MV-4-11 (cell line): ENCODE measurements around the gene ELMOD3.
"Not testable (repeated sequence)": the region's sequence is repeated elsewhere in the genome, so short reads cannot be mapped to it uniquely, and the experiment has no call there.

Experiments
- DNase-seq: peaks from one replicate; lab custom pipeline; 2025; lab: John Stamatoyannopoulos, UW

Gene ELMOD3

DNA sequence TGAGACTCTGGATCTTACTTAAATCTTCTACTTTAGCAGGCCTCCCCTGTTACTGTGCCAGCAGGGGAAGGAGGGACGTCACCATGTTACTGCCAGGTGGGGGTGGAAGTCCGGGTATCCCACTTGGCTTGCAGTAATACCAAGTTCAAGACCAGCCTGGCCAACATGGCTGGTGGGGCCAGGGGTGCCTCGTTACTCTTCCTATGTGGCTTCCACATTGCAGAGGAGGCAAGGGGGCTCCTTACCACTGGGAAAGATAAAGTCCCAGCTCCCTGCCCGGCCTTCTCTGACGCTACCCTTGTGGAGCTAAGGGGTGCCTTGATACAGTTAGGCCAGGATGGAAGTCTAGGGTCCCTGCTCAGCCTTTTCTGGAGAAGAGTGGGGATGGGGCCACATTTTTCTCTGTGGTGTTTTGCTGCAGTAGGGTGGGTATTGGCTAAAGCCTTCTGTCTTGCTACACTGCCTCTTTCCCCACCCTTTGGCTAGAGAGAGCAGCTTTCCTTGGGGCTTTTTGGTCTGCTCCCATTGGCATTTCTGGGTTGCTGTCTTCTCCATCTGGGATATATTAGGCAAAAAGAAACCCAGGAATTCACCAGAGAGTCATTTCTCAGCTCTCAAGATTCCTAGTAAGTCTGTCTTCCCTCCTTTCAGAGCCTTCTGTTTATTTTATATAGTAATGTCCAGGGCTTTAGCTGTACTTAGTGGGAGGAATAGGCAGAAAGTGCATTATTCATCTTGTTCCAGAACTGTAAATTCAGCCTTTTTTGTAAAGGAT, 21.9 kb downstream of the ELMOD3 start:
- no peak for DNase-seq

GRCh38 chr2:85377083-85377482, 22.5 kb downstream of the ELMOD3 start:
- DNase-seq = no peak

DNA sequence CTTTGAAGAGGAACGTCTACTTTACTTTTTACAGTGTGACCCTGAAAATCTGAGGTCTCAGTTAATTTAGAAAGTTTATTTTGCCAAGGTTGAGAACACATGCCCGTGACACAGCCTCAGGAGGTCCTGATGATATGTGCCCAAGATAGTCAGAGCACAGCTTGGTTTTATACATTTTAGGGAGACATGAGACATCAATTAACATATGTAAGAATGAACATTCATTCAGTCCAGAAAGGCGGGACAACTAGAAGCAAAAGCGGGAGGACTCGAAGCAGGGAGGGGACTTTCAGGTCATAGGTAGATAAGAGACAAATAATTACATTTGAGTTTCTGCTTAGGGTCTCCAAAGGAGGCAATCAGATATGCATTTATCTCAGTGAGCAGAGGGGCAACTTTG, 23.7 kb downstream of the ELMOD3 start:
- DNase-seq = no peak

DNA sequence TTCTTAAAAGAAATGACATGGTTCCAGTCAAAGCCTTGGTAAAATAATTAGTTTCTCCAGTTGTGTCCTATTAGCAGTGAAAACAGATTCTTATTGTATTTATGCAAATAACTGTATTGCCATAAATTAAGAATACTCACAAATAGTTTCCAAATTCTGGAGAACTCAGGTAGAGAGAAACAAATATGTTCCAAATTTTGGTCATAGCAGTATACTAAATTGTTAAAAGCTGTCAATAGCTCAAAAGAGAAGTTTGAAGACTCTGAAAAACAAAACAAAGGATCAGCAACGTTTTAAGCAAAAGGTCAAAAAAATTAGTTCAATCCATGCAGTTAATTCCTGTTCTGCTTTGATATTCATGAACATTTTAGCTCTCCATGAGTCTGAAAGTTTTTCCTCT, 25.5 kb downstream of the ELMOD3 start:
- no peak for DNase-seq

GRCh38 chr2:85383151-85383550, 28.6 kb downstream of the ELMOD3 start:
- not testable (repeated sequence) for DNase-seq

- DNase-seq = no peak
Measured at GRCh38 chr2:85383850-85384249, 29.3 kb downstream of the ELMOD3 start.

- no peak for DNase-seq
Measured at GRCh38 chr2:85385746-85386145, 31.2 kb downstream of the ELMOD3 start.

GRCh38 chr2:85387754-85388153, 33.2 kb downstream of the ELMOD3 start:
- DNase-seq = no peak

DNA sequence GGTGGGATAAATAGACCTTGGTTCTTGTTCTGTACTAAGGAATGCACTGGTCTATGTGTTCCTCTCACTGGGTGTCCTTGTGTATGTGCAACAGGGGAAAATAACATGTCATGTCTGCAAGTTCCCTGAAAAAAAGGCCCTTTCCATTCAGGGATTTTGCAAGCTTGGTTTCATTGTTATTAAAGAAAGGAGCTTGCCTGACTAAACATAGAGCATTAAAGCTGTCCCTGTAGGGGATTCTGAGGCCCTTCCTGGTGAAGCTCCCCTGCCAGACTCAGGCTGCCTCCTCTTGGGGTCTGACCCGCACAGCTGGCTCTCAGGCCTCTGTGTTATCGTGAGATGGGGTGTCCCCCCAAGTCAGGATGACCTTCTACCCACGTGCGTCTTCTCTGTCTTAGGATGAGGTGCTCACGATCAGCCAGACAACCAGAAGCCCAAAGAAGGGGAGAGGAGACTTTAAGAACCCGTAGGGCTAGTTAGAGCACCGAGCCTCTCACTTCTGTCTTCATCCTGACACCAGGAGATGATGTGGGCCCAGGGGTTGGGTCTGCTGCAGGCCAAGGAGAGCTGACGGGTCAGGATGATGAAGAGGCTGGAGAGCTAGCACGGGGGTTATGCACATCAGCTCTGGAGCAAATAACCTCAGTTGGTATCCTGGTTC, 34.4 kb downstream of the ELMOD3 start:
- no peak for DNase-seq

DNA sequence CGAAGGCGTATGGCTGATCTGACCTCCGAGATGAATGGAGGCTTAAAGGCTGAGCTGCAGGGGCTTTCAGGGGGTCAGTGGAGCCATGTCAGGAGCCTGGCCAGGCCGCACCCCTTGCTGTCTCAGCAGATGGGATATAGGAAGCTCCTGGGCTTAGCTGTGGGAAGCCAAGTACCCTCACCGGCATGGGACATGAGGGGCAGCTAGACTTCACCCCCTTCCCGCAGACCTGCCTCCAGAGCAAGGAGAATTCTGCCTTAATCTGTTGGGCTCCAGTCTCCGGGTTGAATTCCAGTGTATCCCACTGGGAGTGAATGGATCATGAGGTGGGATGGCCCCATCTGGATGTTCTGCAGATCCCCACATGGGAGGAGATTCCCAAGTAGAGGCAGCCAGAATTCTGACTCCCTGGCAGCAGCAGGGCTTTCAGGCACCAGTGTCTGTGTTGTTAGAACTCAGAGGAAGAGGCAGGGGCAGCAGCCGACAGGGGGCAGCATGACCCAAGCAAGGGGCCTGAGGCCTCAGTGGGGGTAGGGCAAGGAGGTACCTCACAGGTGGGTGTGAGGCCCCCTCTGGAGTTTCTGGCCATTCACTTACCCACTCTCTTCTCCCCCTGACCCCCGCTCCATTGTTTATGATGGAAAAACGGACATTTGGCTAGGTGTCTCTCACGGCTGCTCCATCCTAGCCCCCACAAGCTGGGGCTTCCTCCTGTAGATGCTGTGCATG, 36.5 kb downstream of the ELMOD3 start:
- DNase-seq = peak; percentile 41

DNA sequence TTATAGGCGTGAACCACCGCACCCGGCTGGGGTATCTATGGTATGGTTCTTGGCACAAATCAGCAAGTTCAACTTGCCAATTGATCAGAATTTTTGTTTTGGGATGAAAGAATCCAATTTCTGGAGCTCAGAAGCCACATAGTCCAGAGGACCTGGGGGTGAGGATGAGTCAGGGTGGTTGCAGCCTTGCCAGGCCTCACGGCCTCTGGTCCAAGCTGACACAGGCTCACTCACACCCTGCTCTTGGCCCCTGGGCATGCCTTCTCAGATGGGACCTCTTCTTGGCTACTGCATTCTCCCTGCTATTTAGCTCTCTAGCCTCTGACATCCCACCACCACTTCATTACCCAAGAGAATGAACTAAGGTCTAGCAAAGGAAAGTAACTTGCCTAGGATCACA, 39.3 kb downstream of the ELMOD3 start:
- DNase-seq = no peak

DNA sequence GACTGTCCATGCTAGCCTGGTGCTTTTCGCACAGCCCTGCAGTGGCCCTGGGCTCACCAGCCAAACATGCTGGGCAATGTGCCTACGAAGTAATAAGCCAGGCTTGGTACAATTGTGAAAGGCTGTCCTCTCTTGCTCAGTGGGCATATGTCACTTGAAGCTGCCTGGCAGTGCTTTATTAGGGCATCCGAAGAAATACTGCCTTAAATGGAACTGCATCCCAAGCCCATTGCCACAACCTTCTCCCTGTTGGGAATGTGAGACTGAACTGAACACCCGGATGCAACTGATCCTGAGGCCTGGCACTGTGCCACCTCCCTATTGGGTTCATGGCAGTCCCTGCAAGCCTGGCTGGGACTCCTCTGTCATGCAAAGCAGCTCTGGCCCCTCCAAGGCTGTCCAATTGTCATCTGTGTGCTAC, 39.7 kb downstream of the ELMOD3 start:
- no peak for DNase-seq

- DNase-seq = no peak
Measured at GRCh38 chr2:85394976-85395375, 40.4 kb downstream of the ELMOD3 start.

DNA sequence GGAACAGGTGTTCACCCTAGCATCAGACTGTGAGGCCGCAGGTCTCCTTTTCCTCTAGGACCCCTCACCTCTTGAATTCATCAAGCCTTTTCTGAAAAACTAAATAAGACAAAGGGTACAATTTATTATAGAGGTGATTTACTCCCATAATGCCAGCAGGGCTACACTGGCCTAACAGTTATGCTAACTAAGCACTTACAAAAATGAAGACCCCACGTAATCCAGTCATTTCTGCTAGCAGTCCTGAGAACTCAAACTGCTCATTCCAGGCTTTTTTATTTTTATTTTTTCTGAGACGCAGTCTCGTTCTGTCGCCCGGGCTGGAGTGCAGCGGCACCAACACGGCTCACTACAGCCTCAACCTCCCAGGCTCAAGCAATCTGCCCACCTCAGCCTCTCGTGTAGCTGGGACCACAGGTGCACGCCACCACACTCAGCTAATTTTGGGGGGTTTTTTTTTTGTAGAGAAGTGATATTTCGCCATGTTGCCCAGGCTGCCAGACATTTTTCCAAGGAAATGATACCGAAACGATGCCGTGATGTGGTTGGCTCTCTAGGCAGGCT, 41.4 kb downstream of the ELMOD3 start:
- DNase-seq = no peak

- no peak for DNase-seq
Measured at GRCh38 chr2:85396531-85397470, 42.2 kb downstream of the ELMOD3 start.

- DNase-seq = no peak
Measured at GRCh38 chr2:85397925-85398331, 43.4 kb downstream of the ELMOD3 start.

DNA sequence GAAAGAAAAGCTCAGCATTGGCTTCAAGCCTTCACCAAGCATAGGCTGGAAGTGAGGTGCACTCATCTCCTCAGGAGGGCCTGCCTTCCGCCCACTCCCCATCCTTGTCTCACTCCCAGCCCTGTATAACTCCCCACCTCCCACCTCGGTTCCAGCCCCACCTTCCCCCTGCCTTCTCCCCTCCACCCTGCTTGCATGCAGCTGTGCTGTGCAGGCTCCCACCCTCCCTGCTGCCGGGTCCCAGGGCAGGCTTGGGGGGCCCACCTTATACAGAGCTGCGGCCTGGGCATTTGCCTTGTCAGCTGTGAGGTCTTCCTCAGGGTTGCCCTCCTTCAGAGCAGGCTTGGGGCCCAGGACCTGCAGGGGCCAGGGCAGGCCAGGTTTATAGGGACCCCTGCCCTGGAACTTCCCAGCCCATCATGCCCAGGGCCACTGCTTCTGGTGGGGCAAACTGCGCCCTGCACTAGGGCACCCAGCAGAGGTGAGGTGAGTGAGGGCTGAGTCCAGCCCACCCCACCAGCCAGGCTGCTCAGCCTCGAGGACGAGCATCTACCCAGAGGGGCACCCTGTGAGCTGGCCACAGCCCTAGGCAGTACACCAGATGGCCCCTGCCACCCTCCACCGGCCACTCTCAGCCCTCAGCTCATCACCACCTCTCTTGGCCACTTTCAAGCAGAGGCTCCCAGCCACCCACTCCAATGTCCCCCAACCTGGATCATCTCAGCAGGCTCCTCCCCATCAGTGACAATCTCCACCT, 44.0 kb downstream of the ELMOD3 start:
- no peak for DNase-seq

DNA sequence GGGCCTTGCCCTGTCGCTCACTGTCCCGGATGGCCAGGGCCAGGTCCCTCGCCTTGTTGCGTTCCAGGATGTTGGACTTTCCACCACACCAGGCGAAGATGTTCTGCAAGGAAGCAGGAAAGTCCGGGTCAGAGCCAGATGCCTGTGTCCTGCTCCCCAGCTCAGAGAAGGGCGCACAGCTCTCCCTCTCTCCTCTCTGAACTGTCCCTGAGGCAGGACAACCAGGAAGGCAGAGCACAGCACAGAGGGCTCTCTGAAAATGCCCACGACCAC, 44.5 kb downstream of the ELMOD3 start:
- DNase-seq = no peak

DNA sequence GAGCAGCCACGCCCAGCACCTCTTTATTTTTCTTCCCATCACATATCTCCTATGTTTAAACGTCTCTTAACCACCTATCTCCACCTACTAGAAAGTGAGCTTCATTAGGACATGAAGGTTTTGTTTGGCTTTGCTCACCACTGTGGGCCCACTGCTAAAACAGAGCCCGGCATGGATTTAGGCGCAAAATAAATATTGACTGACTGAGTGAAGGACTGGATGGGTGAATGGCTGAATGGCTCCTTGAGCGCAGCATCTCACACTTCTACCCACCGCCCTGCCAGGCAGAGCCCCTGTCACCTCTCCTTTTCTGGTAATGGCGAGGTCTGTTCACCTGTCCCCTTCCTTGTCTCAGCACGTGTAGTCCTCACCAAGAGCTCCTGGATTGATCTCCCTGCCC, 45.5 kb downstream of the ELMOD3 start:
- no peak for DNase-seq

DNA sequence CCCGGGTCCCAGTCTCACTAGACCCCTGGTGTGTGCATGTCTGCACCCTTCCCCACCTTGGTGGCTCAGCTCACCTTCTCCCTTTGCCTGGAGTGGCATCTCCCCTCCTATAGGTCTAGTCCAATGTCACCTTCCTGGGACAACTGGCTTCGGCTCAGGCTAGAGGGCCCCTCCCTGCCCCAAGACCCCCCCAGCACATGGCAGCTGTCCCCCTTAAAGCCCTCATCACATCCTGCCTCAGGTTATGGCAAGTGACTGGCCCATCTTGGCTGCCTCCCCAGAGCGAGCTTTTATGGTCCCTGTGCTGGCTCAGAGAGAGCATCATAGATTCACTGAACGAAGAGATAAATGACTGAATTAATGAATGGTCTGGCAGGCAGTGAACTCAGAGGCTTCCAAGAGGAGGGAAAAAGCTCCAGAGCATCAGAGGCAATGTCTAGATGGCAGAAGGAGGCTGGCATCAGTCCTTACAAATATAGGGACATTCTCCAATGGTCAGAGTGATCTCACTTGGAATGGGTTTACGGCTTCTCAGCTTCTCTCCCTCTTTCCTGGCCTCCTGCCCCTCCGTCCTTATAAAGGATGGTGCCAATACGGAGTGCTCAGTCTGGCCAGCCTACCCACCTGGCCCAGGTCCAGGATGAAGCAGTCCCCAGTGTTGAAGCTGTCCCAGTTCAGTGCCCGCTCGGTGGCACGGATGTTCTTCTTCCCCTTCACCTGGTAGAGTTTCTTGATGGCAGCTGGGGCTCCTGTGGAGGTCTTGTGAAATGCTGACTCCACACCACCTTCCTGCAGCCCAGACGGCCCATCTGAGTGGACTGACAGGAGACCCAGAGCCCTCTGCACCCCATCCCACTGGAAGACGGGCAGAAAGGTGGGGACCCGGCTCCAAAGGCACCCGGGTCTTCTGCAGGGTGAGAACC, 46.2 kb downstream of the ELMOD3 start:
- DNase-seq = no peak
